ENCODE data around the gene CHRM1. TPM values are rescaled to one million over a fixed set of nuclear protein-coding genes. Genes with fewer than 3 reads are reported as not detected.

Gene CHRM1
- total RNA-seq, 1 donor from 2014 or later = 8.9 TPM

Small RNAs within 50 kb of the gene (small RNA-seq; reads per million reads assigned to genes)
- gene RN7SL259P (ENCODE audit: low replicate concordance) = not detected

Other genes with a start within 250 kb of the CHRM1 start
- 3.7 TPM for gene UQCC3, start 249.7 kb downstream of the CHRM1 start, total RNA-seq
- 2.5 TPM for gene LBHD1, start 249.1 kb downstream of the CHRM1 start, total RNA-seq
- 77.0 TPM for gene UBXN1, start 242.3 kb downstream of the CHRM1 start, total RNA-seq
- gene LRRN4CL, start 231.8 kb downstream of the CHRM1 start, total RNA-seq = 0.25 TPM
- 101 TPM for gene BSCL2, start 213.9 kb downstream of the CHRM1 start, total RNA-seq
- gene GNG3, start 213.7 kb downstream of the CHRM1 start, total RNA-seq = 20.9 TPM
- 27.5 TPM for gene HNRNPUL2, start 193.9 kb downstream of the CHRM1 start, total RNA-seq
- 15.0 TPM for gene TTC9C, start 192.9 kb downstream of the CHRM1 start, total RNA-seq
- gene ZBTB3, start 167.2 kb downstream of the CHRM1 start, total RNA-seq = 7.9 TPM
- gene POLR2G, start 159.8 kb downstream of the CHRM1 start, total RNA-seq = 49.2 TPM
- 11.6 TPM for gene TAF6L, start 150.0 kb downstream of the CHRM1 start, total RNA-seq
- gene TMEM179B, start 134.0 kb downstream of the CHRM1 start, total RNA-seq = 8.4 TPM
- gene TMEM223, start 129.4 kb downstream of the CHRM1 start, total RNA-seq = 7.9 TPM
- gene NXF1, start 115.9 kb downstream of the CHRM1 start, total RNA-seq = 17.5 TPM
- 27.3 TPM for gene STX5, start 89.3 kb downstream of the CHRM1 start, total RNA-seq
- gene TEX54, start 88.5 kb downstream of the CHRM1 start, total RNA-seq = not detected
- gene WDR74, start 81.8 kb downstream of the CHRM1 start, total RNA-seq = 28.8 TPM
- gene SLC3A2, start 40.5 kb downstream of the CHRM1 start, total RNA-seq = 66.9 TPM
- 5.7 TPM for gene SLC22A6, start 63.6 kb upstream of the CHRM1 start, total RNA-seq
- 2.2 TPM for gene SLC22A8, start 94.5 kb upstream of the CHRM1 start, total RNA-seq
- gene SLC22A24, start 222.9 kb upstream of the CHRM1 start, total RNA-seq = not detected